HG02970 (cell line): ENCODE measurements around the gene CD300LG.
"Not testable (repeated sequence)": the region's sequence is repeated elsewhere in the genome, so short reads cannot be mapped to it uniquely, and the experiment has no call there.

Experiments
- ATAC-seq: cut with Tn5 transposase; IDR thresholded peaks from one replicate; pipeline ENCODE4 v1.9.1; 2021; ENCODE audit warnings: mild to moderate bottlenecking, moderate library complexity, moderate number of reproducible peaks; ENCODE audit not compliant: unreplicated experiment, low FRiP score

CD300LG gene

GRCh38 chr17:43846963-43847371 lies at the start of gene CD300LG:
TSS of gene CD300LG (plus strand) at chr17:43847176. CDS start at chr17:43847217, 41 bp downstream.
- no peak for ATAC-seq

- ATAC-seq = not testable (repeated sequence)
Measured at GRCh38 chr17:43798024-43798423, 49.0 kb upstream of the CD300LG start.

GRCh38 chr17:43799047-43799446 lies 47.9 kb upstream of the CD300LG start:
- ATAC-seq = no peak

GRCh38 chr17:43800736-43801135 lies 46.2 kb upstream of the CD300LG start:
- no peak for ATAC-seq

GRCh38 chr17:43801844-43802243 lies 45.1 kb upstream of the CD300LG start:
- no peak for ATAC-seq

GRCh38 chr17:43803758-43804157 lies 43.2 kb upstream of the CD300LG start:
- no peak for ATAC-seq

GRCh38 chr17:43805117-43805516 lies 41.9 kb upstream of the CD300LG start:
- no peak for ATAC-seq

GRCh38 chr17:43808076-43808475 lies 38.9 kb upstream of the CD300LG start:
- ATAC-seq = no peak

GRCh38 chr17:43809121-43809520 lies 37.9 kb upstream of the CD300LG start:
- ATAC-seq = no peak

- no peak for ATAC-seq
Measured at GRCh38 chr17:43810226-43810715, 36.7 kb upstream of the CD300LG start.

GRCh38 chr17:43810823-43811222 lies 36.2 kb upstream of the CD300LG start:
- no peak for ATAC-seq

GRCh38 chr17:43812396-43813265 lies 34.3 kb upstream of the CD300LG start:
- no peak for ATAC-seq

- ATAC-seq = no peak
Measured at GRCh38 chr17:43813386-43813785, 33.6 kb upstream of the CD300LG start.

GRCh38 chr17:43814026-43814425 lies 33.0 kb upstream of the CD300LG start:
- no peak for ATAC-seq

GRCh38 chr17:43814714-43815113 lies 32.3 kb upstream of the CD300LG start:
- ATAC-seq = no peak

- ATAC-seq = no peak
Measured at GRCh38 chr17:43816336-43817320, 30.3 kb upstream of the CD300LG start.

- ATAC-seq = no peak
Measured at GRCh38 chr17:43817826-43818225, 29.1 kb upstream of the CD300LG start.

- ATAC-seq = no peak
Measured at GRCh38 chr17:43818966-43819365, 28.0 kb upstream of the CD300LG start.

- ATAC-seq = no peak
Measured at GRCh38 chr17:43820759-43821158, 26.2 kb upstream of the CD300LG start.

- ATAC-seq = no peak
Measured at GRCh38 chr17:43822570-43823190, 24.3 kb upstream of the CD300LG start.
